Thymus (tissue), 11 donors: Measurements from ENCODE around the gene PPP1R3F. TPM values are rescaled to one million over a fixed set of nuclear protein-coding genes. Genes with fewer than 3 reads are reported as not detected.
"Not testable (repeated sequence)": the region's sequence is repeated elsewhere in the genome, so short reads cannot be mapped to it uniquely, and the experiment has no call there.

ENCODE experiments used
- DNase-seq, 9 donors: peaks; one replicate each; pipeline ENCODE4 v3.0.0-alpha.2; 2013; ENCODE audit warnings: low spot score in 9 of 9, low read depth in 6 of 9, missing footprints in 1 of 9
- H3K27ac ChIP-seq, 2 donors: one replicate each; pipeline ENCODE4 v1.5.1; 2013; ENCODE audit warnings: control low read depth in 1 of 2, low read depth in 1 of 2, low read length in 1 of 2, mild to moderate bottlenecking in 1 of 2, moderate library complexity in 1 of 2
- H3K27me3 ChIP-seq, 2 donors: one replicate each; pipeline ENCODE4 v1.5.1; 2013; ENCODE audit warnings: low read length in 1 of 2; ENCODE audit not compliant: control insufficient read depth in 2 of 2, insufficient read depth in 1 of 2
- H3K36me3 ChIP-seq, 2 donors: one replicate each; pipeline ENCODE4 v1.5.1; 2013; ENCODE audit warnings: low read length in 1 of 2, mild to moderate bottlenecking in 1 of 2, moderate library complexity in 1 of 2; ENCODE audit not compliant: control insufficient read depth in 2 of 2, insufficient read depth in 2 of 2
- H3K4me1 ChIP-seq, 2 donors: one replicate each; pipeline ENCODE4 v1.5.1; 2013; ENCODE audit warnings: low read length in 2 of 2; ENCODE audit not compliant: control insufficient read depth in 2 of 2, insufficient read depth in 2 of 2
- H3K4me3 ChIP-seq, 2 donors: one replicate each; pipeline ENCODE4 v1.5.1; 2013; ENCODE audit warnings: low read length in 2 of 2, control low read depth in 1 of 2, mild to moderate bottlenecking in 1 of 2
- H3K9me3 ChIP-seq, 2 donors: one replicate each; pipeline ENCODE4 v1.5.1; 2013; ENCODE audit warnings: low read length in 1 of 2, mild to moderate bottlenecking in 1 of 2; ENCODE audit not compliant: control insufficient read depth in 2 of 2, insufficient read depth in 1 of 2
- WGBS: extraction: QIAGEN DNeasy Blood & Tissue Kit; methylation state at CpG from one replicate; pipeline ENCODE4 v1.1.7; 2013; 5-methylcytosine and 5-hydroxymethylcytosine counted together
- polyA plus RNA-seq: library from polyadenylated mRNA; stranded (reverse); fragments of 200-250 nt; gene quantifications from one replicate; pipeline ENCODE4 v1.2.3, GENCODE V29; 2013
- total RNA-seq: library from RNA; stranded (reverse); fragments of 120-200 nt; gene quantifications from one replicate; pipeline ENCODE4 v1.2.4, GENCODE V29; 2013
- donor health status: healthy.

The PPP1R3F gene
- total and polyA plus RNA-seq, 2 donors, result 3.2 to 4.6 TPM

GRCh38 chrX:49310371-49310770 is 40.8 kb downstream of the PPP1R3F start:
- Histone ChIP-seq H3K27ac (no peak overlapping the region), H3K36me3 (no peaks in the 10 kb centered on the region), H3K4me3 (no peak overlapping the region), H3K9me3 (no peaks in the 10 kb centered on the region), H3K27me3 (no peaks in the 10 kb centered on the region), H3K4me1 (peaks cover 0 to 14% of the 10 kb centered on the region in 2 donors)
- no peak for DNase-seq
- 91% methylated on average over 18 of the region's 18 CpGs for WGBS

- Histone ChIP-seq H3K27me3 (no peaks in the 10 kb centered on the region), H3K36me3 (no peaks in the 10 kb centered on the region), H3K27ac (no peak overlapping the region), H3K4me1 (peaks cover 0 to 14% of the 10 kb centered on the region in 2 donors), H3K9me3 (no peaks in the 10 kb centered on the region), H3K4me3 (no peak overlapping the region)
- no peak for DNase-seq
- WGBS, result 92% methylated on average over 2 of the region's 2 CpGs
These were observed 42.6 kb downstream of the PPP1R3F start for GRCh38 chrX:49312176-49312575.

GRCh38 chrX:49316085-49316484 is 46.5 kb downstream of the PPP1R3F start:
- no peaks in the 10 kb centered on the region for H3K36me3 ChIP-seq
- H3K4me3 ChIP-seq, result no peak overlapping the region
- no peak for DNase-seq
- no peaks in the 10 kb centered on the region for H3K4me1 ChIP-seq
- WGBS, result 94% methylated on average over 4 of the region's 4 CpGs
- no peaks in the 10 kb centered on the region for H3K27me3 ChIP-seq
- no peaks in the 10 kb centered on the region for H3K9me3 ChIP-seq
- H3K27ac ChIP-seq, result no peak overlapping the region

GRCh38 chrX:49321737-49322136 is 52.1 kb downstream of the PPP1R3F start, which contains the start of gene GAGE12J:
TSS of gene GAGE12J (plus strand) at chrX:49322037. CDS start at chrX:49323194, 1,157 bp downstream.
- not testable (repeated sequence) for H3K9me3 ChIP-seq, H3K4me1 ChIP-seq, H3K27me3 ChIP-seq, H3K36me3 ChIP-seq, H3K27ac ChIP-seq, H3K4me3 ChIP-seq, DNase-seq
- no CpG with 5 or more reads among the region's 16 CpGs for WGBS

- no CpG with 5 or more reads among the region's 27 CpGs for WGBS
These were observed 52.7 kb downstream of the PPP1R3F start for GRCh38 chrX:49322266-49322665.

GRCh38 chrX:49323735-49324134 is 54.1 kb downstream of the PPP1R3F start:
- not testable (repeated sequence) for DNase-seq, H3K9me3 ChIP-seq, H3K27me3 ChIP-seq, H3K4me3 ChIP-seq, H3K27ac ChIP-seq, H3K36me3 ChIP-seq, H3K4me1 ChIP-seq
- no CpG with 5 or more reads among the region's 7 CpGs for WGBS

More at GRCh38 chrX:49322266-49322665, 52.7 kb downstream of the PPP1R3F start:
- H3K4me1 ChIP-seq, H3K27me3 ChIP-seq, H3K27ac ChIP-seq, H3K36me3 ChIP-seq, H3K4me3 ChIP-seq, DNase-seq, H3K9me3 ChIP-seq: not testable (repeated sequence)

- not testable (repeated sequence) for H3K27ac ChIP-seq, H3K4me1 ChIP-seq, H3K36me3 ChIP-seq, H3K9me3 ChIP-seq, DNase-seq, H3K27me3 ChIP-seq, H3K4me3 ChIP-seq
- WGBS, result 96% methylated on average over 3 of the region's 11 CpGs
These were observed 60.8 kb downstream of the PPP1R3F start for GRCh38 chrX:49330421-49330820.

GRCh38 chrX:49331282-49331681 is 61.7 kb downstream of the PPP1R3F start, which contains the start of gene GAGE13:
TSS of gene GAGE13 (plus strand) at chrX:49331582. CDS start at chrX:49332738, 1,156 bp downstream.
- not testable (repeated sequence) for H3K27ac ChIP-seq, H3K9me3 ChIP-seq, H3K4me1 ChIP-seq, DNase-seq, H3K4me3 ChIP-seq, H3K27me3 ChIP-seq, H3K36me3 ChIP-seq
- no CpG with 5 or more reads among the region's 16 CpGs for WGBS

- DNase-seq, H3K9me3 ChIP-seq, H3K27me3 ChIP-seq, H3K27ac ChIP-seq, H3K4me3 ChIP-seq, H3K36me3 ChIP-seq, H3K4me1 ChIP-seq: not testable (repeated sequence)
- WGBS, result no CpG with 5 or more reads among the region's 26 CpGs
These were observed 62.2 kb downstream of the PPP1R3F start for GRCh38 chrX:49331841-49332240.
